Skeletal muscle cell (primary cell): ENCODE data around the gene CSNK2A3.
"Not testable (repeated sequence)": the region's sequence is repeated elsewhere in the genome, so short reads cannot be mapped to it uniquely, and the experiment has no call there.

Experiments used
- DNase-seq: peaks from one replicate; pipeline ENCODE4 v3.0.0-alpha.2; 2010; ENCODE audit warnings: low read depth
- H3K4me3 ChIP-seq: 2 replicates; pipeline ENCODE4 v1.5.1; 2011; ENCODE audit warnings: low read depth, mild to moderate bottlenecking, control low read depth, low read length, moderate library complexity

Gene CSNK2A3

DNA sequence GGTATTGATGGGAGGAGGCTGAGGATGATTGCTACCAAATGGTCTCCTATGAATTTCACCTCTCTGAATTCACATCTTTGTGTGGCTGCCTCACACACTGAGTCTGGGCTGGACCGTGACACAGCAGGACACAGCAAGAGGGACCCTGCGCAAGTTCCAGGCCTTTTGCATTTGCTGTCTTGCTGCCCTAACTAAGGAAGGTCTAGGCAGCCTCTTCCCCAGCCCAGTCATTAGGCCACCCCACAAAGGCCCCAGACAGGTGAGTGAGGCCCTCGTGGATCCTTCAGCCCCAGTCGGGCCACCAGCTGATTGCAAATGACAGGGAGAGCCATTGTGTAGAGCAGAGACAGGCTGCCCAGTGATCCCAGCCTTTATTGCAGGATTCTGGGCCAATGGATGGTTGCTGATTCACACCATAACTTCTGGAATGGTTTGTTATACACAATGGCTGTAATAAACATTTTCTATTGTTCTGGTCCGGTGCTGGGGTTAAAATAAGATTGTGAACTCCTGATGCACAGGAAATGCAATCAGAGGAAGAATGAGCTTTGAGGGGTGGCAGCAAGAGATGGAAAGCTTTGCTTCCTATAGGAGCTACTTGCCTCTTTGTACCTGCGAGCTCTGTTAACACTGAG lies 28.5 kb upstream of the CSNK2A3 start:
- no peak for DNase-seq
- no peak overlapping the region for H3K4me3 ChIP-seq

- no peak for DNase-seq
- H3K4me3 ChIP-seq = no peak overlapping the region
Measured at GRCh38 chr11:11380883-11381282, 27.8 kb upstream of the CSNK2A3 start.

- H3K4me3 ChIP-seq = no peak overlapping the region
- DNase-seq = no peak
Measured at GRCh38 chr11:11380340-11380739, 27.3 kb upstream of the CSNK2A3 start.

DNA sequence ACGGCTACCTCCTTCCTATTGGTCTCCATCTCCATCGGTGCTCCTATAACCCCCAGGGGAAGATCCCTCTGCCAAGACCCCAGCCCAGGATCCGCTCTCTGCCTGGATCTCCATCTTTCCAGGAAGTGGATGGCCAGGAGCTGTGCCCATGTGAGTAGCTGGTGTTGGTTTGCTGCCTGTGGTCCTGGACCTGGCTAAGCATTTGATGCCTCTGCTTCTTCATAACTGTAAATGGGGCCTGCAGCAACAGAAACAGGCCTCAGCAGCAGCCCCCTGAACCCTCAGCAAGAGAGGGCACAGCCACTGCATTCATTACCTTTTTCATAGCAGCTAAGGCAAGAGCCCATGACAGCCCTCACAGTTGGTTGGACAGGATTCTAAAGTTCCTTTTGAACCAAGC lies 26.6 kb upstream of the CSNK2A3 start:
- H3K4me3 ChIP-seq = no peak overlapping the region
- no peak for DNase-seq

DNA sequence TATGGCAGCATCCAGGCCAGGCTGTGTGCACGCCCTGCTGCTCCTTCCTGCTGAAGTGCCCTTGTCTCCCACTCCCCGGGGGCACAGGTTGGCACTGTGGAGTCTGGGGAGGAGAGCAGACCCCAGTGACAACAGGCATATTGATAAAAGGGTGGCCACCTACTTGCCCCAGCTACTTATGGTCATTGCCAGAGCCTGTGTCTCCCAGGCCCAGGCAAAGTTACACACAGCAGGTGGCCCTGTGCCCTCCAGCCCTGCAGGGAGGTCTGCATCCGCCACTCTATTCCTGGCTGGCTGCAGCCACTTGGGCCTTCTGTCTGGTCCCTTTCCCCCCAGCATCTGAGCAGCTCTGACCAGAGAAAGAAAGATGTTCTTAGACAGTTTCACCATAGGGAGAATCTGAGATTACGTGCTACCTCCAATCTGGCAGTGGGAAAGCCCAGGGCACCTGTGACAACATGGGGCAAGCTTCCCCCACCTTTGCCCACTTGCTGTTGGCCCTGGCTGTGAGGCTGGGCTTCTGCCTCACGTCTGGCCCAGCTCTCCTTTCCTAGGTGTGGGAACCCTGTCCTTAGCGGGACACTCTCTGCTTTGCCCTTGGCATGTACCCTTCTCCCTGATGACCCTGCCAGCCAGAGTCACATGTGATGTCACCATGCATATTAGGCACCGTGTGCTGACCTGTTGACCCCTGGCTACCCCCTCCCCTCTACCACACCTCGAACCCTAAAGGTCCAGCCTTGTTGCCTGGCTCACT lies 25.3 kb upstream of the CSNK2A3 start:
- no peak overlapping the region for H3K4me3 ChIP-seq
- DNase-seq = no peak

DNA sequence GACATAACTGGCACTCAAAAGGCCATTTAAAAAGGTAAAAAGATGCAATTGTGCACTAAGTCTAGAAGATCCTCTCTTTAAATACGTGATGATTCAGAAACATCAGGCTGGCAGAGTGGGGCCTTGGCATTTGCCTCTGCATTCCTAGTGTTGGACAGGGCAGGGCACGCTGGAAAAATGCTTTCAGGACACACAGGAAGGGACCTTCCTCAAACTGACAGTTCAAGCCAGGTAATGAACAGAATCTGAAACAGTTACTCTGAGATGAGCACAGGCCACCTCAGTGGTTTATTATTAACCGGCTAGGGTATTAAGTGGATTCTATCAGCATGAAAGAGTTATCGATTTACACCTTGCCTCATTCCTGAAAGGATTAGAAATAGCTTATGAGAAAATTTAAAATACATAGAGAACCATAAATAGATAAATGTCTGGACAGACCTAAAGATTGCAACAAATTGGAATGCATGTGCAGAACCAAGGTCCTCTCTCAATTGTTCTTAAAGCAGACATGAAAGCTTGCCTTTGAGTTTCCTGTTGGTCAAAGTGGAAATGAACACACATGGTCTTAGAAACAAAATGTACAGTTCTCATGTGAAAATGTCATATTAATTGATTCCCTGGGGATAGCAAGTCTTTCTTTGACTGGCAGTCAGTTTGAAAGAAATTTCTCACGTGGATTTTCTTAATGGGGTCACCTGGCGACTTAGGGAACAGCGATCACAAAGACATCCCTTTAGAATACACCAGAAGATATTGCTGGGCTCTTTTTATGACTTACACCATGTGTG lies 21.5 kb upstream of the CSNK2A3 start:
- H3K4me3 ChIP-seq = no peak overlapping the region
- DNase-seq = no peak

GRCh38 chr11:11373934-11374333 lies 20.9 kb upstream of the CSNK2A3 start:
- no peak overlapping the region for H3K4me3 ChIP-seq
- no peak for DNase-seq

GRCh38 chr11:11372461-11372860 lies 19.4 kb upstream of the CSNK2A3 start:
- H3K4me3 ChIP-seq = no peak overlapping the region
- DNase-seq = no peak

DNA sequence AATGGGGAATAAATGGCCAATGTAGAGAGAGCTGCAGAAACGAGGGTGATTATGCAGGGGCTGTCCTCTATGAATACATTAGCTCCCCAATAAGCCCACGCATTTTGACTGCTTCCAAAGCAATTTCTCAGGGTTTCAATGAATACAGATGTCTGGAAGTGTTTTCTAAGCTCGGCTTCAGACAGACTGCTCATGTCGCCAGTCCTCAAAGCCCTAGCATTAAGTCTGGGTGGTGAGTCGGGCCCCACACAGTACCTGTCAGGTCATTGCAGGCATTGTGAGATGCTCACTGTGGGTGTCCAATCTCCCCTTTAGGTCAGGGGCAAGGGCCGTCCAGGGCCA lies 17.9 kb upstream of the CSNK2A3 start:
- DNase-seq = no peak
- no peak overlapping the region for H3K4me3 ChIP-seq

DNA sequence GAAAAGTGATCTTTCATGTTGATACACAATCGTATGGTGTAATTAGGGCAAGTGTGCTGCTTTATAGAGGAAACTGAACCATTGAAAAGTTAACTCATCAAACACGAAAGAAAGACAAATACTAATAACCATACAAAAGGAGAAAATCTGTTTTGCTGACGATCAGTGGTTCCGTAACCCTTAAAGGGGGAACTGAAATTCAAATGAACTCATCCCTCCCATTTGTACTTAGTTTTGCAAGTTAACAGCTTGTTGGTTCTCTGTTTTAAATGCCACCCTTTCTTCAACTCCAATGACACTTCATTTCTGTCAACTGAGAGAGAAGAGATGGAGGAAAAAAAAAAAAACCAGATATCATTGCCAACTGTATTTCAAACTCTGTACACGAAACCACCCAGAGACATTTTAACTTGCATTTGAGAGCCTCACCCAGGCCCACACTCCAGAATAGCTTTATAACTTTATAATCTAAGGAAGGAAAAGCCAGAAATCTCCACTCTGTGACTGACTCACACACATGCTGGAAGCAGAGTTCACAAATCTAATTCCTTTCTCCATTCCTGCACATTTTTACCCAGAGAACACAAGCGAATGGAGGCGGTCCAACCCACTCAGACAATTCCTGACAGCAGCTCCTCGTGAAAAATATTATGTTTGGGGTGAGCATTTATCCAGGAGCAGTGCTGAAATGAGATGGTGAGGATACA lies 17.4 kb upstream of the CSNK2A3 start:
- no peak for DNase-seq
- H3K4me3 ChIP-seq = no peak overlapping the region

DNA sequence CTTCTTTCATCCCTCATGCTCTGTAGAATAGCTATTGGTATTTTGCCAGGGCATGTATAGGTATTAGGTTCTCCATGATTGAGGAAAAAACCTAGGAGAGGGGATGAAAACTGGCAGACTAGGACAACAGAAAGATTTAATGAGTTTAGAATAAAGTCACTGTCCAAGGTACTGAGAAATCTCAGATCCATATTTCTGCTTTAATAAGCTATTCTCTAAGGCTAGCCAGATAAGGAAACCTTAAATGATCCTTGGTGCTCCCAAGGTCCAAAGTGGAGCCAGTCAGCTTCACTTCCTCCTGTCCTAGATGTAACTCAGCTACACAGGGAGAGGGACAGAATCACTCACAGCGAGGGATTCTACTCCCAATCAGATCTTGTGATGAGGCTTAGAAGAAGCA lies 13.7 kb upstream of the CSNK2A3 start:
- no peak overlapping the region for H3K4me3 ChIP-seq
- no peak for DNase-seq

DNA sequence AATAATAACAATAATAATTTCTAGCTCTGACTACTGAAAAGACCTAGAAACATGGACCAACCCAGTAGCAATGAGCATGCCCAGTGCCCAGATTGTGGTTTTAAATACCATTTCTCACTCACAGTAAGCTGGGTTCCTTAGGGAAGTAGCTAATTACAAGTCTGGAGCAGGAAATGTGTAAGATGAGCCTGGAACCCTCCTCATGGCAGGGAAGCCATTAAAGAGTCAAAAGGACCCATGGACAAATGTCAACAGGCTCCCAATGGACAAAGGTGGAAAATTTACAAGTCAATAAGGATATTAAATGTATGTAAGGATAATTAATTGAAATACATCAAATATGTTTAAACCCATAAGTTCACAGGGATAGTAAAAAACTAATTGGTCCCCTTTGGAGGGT lies 10.6 kb upstream of the CSNK2A3 start:
- no peak overlapping the region for H3K4me3 ChIP-seq
- no peak for DNase-seq

GRCh38 chr11:11359611-11360010 lies 6.6 kb upstream of the CSNK2A3 start:
- H3K4me3 ChIP-seq = no peak overlapping the region
- no peak for DNase-seq

DNA sequence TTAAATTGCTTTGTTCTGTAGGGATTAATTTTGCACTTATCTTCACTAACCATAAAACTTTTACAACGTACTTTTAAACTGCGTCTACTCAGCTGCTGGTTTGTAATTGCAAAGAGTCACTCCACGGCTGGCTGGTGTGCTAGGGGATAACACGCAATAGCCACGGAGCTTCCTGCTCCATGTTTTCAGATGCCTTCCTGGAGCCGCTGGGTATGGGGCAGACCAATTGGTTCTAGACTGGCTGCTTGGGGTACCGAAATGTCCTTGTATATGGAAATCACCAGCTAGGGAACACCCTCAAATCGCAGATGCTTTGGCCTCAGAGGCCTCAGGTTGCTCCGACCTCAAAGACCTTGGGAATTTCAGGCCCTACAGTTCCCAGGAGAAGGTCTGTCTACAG lies 3.8 kb upstream of the CSNK2A3 start:
- DNase-seq = no peak
- no peak overlapping the region for H3K4me3 ChIP-seq

DNA sequence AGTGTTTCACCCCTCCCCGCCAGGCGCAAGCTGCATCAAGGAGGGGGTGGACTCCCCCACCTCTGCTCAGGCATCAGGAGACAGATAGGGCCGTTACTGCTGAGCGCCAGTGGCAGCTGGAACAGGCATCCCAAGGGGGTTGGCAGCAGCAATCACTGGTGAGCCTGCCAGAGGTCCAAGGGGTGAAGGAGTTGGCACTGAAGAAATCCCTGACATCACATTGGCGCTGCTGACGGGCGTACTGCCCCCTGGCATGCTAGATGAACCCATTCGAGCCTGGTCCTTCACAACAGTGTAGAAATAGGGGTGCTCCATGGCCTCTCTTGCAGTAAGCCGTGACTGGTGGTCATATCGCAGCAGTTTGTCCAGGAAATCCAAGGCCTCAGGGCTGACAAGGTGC lies 1.2 kb downstream of the CSNK2A3 start:
- H3K4me3 ChIP-seq, DNase-seq: not testable (repeated sequence)

- H3K4me3 ChIP-seq = no peak overlapping the region
- DNase-seq = no peak
Measured at GRCh38 chr11:11351042-11351586, 1.9 kb downstream of the CSNK2A3 start.

- no peak overlapping the region for H3K4me3 ChIP-seq
- peak; percentile 69 for DNase-seq
Measured at GRCh38 chr11:11349870-11350337, 3.1 kb downstream of the CSNK2A3 start.

DNA sequence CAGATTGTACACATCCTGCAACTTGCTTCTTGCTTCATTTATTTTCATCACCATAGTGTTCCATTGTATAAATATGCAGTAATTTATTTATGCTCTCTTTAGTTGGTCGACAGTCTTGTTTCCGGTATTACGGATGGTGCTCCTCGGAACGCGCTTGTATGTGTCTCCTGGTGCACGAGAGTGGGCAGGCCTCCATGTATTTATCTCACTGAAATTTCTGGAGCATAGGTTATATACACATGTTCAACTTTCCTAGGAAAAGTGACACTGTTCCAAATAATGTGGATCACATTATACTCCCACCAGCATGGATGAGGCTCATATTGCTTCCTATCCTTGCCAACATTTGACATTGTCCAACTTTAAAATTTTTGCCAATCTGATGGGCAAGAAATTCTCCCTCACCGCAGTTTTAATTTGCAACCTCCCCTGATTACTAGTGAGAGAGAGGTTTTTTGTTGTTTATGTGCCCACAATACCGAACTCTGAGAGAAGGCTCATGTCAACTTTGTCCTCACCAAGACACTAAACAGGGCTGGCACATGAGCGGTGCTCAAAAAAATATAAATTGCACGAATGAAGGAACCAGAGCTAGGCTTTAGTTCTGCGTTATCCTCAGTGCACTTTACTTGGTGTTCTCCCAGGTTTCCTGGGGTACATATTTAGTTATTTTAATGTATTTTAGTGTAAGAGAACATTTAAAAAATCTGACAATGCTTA lies 3.8 kb downstream of the CSNK2A3 start:
- H3K4me3 ChIP-seq = no peak overlapping the region
- no peak for DNase-seq

- no peak for DNase-seq
- no peak overlapping the region for H3K4me3 ChIP-seq
Measured at GRCh38 chr11:11348303-11348702, 4.7 kb downstream of the CSNK2A3 start.
